Neutrophil (primary cell): ENCODE measurements around the gene THBS2.

Experiments
- H3K27ac ChIP-seq: fragments of 200-600 bp; sonication (generic); 2 replicates; pipeline ENCODE4 v1.5.1; 2016; ENCODE audit warnings: mild to moderate bottlenecking, moderate library complexity
- H3K27me3 ChIP-seq: fragments of 200-600 bp; sonication (generic); 2 replicates; pipeline ENCODE4 v1.6.0; 2016; ENCODE audit warnings: mild to moderate bottlenecking
- H3K36me3 ChIP-seq: fragments of 200-600 bp; sonication (generic); 2 replicates; pipeline ENCODE4 v1.5.1; 2017
- H3K4me1 ChIP-seq, 2 experiments: fragments of 200-600 bp in 1 of 2; sonication (generic) in 1 of 2; 1 replicate in 1 of 2; 2 replicates in 1 of 2; pipeline versions ENCODE4 v1.5.1 to v1.6.1; 2013 to 2016; ENCODE audit warnings: low read depth in 1 of 2, low read length in 1 of 2, mild to moderate bottlenecking in 1 of 2, moderate library complexity in 1 of 2; ENCODE audit not compliant: control insufficient read depth in 1 of 2, insufficient read depth in 1 of 2
- H3K4me3 ChIP-seq, 2 experiments: fragments of 200-600 bp in 1 of 2; sonication (generic) in 1 of 2; 1 replicate in 1 of 2; 2 replicates in 1 of 2; pipeline ENCODE4 v1.5.1; 2013 to 2016; ENCODE audit warnings: low read depth in 1 of 2, low read length in 1 of 2, mild to moderate bottlenecking in 1 of 2, moderate library complexity in 1 of 2
- H3K9me3 ChIP-seq: fragments of 200-600 bp; sonication (generic); 2 replicates; pipeline ENCODE4 v1.5.1; 2016
- CTCF ChIP-seq: fragments of 200-600 bp; sonication (generic); IDR thresholded peaks from 2 replicates; pipeline ENCODE4 v1.5.1; 2016; ENCODE audit warnings: antibody characterized with exemption

The THBS2 gene

GRCh38 chr6:169296170-169296569 is 42.5 kb upstream of the THBS2 start:
- Histone ChIP-seq H3K36me3 (no peaks in the 10 kb centered on the region), H3K27ac (no peak overlapping the region), H3K4me3 (no peak overlapping the region), H3K27me3 (no peaks in the 10 kb centered on the region), H3K9me3 (no peaks in the 10 kb centered on the region), H3K4me1 (no peaks in the 10 kb centered on the region)
- no peak for TF ChIP-seq CTCF

GRCh38 chr6:169293196-169293595 is 39.5 kb upstream of the THBS2 start:
- H3K4me3 ChIP-seq, result no peak overlapping the region
- TF ChIP-seq CTCF, result no peak
- H3K27ac ChIP-seq, result no peak overlapping the region
- H3K27me3 ChIP-seq, result no peaks in the 10 kb centered on the region
- no peaks in the 10 kb centered on the region for H3K36me3 ChIP-seq
- H3K4me1 ChIP-seq, result no peaks in the 10 kb centered on the region
- no peaks in the 10 kb centered on the region for H3K9me3 ChIP-seq

GRCh38 chr6:169292338-169293124 is 38.9 kb upstream of the THBS2 start:
- no peak for TF ChIP-seq CTCF
- Histone ChIP-seq H3K36me3 (no peaks in the 10 kb centered on the region), H3K27ac (no peak overlapping the region), H3K4me1 (no peaks in the 10 kb centered on the region), H3K27me3 (no peaks in the 10 kb centered on the region), H3K4me3 (no peak overlapping the region), H3K9me3 (no peaks in the 10 kb centered on the region)

- Histone ChIP-seq H3K36me3 (no peaks in the 10 kb centered on the region), H3K4me1 (no peaks in the 10 kb centered on the region), H3K9me3 (no peaks in the 10 kb centered on the region), H3K27ac (no peak overlapping the region), H3K27me3 (no peaks in the 10 kb centered on the region), H3K4me3 (no peak overlapping the region)
- no peak for TF ChIP-seq CTCF
Observed at GRCh38 chr6:169291646-169292337, 38.1 kb upstream of the THBS2 start.

GRCh38 chr6:169291148-169291547 is 37.5 kb upstream of the THBS2 start:
- no peak overlapping the region for H3K27ac ChIP-seq
- no peak overlapping the region for H3K4me3 ChIP-seq
- no peaks in the 10 kb centered on the region for H3K4me1 ChIP-seq
- TF ChIP-seq CTCF, result no peak
- H3K27me3 ChIP-seq, result no peaks in the 10 kb centered on the region
- H3K9me3 ChIP-seq, result no peaks in the 10 kb centered on the region
- H3K36me3 ChIP-seq, result no peaks in the 10 kb centered on the region
